ENCODE results near the gene WDR77.

DNA sequence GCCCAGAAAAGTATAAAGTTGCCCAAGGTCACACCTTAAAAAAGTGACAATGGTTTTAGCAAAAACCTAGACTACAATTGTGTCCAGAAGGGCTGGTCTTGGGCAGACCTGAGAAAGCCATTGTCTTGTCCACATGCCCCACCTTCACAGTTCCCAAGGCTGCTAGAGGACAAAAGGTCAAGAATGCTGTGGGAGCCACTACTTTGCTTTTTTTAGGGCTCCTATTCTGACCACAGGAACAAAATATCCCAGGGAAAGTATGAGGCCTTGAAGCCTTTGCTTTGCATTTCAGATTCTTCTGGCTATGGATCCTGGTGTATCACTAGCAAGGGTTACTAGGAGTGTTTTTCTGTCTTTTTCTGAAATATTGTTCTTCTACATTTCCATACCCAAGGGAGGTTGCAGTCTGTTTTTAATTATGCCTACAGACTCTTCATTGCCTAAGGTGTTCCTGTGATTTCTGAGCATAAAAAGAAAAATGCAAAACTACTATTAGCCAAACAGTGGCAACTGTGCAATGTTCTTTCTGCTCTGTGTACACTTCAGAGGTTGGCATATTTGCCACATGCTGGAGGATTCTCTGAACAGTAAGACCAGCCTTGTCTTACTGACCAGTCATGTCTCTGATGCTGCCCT, 35.5 kb upstream of the WDR77 start:
- TF ChIP-seq, protein P1, sequence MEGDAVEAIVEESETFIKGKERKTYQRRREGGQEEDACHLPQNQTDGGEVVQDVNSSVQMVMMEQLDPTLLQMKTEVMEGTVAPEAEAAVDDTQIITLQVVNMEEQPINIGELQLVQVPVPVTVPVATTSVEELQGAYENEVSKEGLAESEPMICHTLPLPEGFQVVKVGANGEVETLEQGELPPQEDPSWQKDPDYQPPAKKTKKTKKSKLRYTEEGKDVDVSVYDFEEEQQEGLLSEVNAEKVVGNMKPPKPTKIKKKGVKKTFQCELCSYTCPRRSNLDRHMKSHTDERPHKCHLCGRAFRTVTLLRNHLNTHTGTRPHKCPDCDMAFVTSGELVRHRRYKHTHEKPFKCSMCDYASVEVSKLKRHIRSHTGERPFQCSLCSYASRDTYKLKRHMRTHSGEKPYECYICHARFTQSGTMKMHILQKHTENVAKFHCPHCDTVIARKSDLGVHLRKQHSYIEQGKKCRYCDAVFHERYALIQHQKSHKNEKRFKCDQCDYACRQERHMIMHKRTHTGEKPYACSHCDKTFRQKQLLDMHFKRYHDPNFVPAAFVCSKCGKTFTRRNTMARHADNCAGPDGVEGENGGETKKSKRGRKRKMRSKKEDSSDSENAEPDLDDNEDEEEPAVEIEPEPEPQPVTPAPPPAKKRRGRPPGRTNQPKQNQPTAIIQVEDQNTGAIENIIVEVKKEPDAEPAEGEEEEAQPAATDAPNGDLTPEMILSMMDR (IDR thresholded peaks at IDR 0.05; ENCODE audit: insufficient read depth, low read depth, low read length) = no peak
- no peak for TF ChIP-seq EZH2 (IDR thresholded peaks at IDR 0.05; ENCODE audit: insufficient read depth, low read length)

Measured in astrocyte (in vitro differentiated cells and primary cell).